GM21723 (cell line): ENCODE data around the gene ANKRD34A.

ENCODE experiments used
- ATAC-seq: cut with Tn5 transposase; IDR thresholded peaks from one replicate; pipeline ENCODE4 v1.9.1; 2021; ENCODE audit warnings: mild to moderate bottlenecking, moderate library complexity; ENCODE audit not compliant: unreplicated experiment

Gene ANKRD34A

GRCh38 chr1:145964328-145965118 lies at the start of gene ANKRD34A, which contains the start of gene POLR3GL:
Gene ANKRD34A (minus strand): TSS chr1:145964575. CDS start chr1:145961759, 2,816 bp downstream.
Gene POLR3GL (plus strand): TSS chr1:145964690. CDS start chr1:145974866, 10,176 bp downstream.
- peak; percentile 88 for ATAC-seq

- ATAC-seq: no peak
These were observed 49.2 kb upstream of the ANKRD34A start for GRCh38 chr1:146013559-146013922.

GRCh38 chr1:146012703-146013558 lies 48.6 kb upstream of the ANKRD34A start:
- no peak for ATAC-seq

DNA sequence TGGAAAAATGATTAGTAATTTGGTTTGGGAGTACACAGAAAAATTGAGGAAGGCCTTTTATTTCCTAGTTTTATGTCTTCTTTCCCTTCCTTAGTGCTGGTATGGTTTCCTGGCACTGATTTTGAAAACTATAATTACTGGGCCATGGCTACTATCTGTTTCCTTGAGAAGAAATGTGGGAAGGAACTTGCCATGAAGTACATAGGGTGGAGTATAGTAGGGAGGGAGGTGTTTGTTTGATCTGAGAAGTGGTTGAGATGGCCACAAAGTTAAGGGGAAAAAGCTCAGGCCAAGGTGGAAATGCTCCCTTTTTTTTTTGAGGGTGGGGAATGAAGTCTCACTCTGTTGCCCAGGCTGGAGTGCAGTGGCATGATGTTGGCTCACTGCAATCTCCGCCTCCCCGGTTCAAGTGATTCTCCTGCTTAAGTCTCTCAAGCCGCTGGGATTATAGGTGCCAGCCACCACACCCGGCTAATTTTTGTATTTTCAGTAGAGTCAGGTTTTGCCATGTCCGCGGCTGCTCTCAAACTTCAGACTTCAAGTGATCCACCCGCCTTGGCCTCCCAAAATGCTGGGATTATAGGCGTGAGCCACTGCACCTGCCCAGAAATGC lies 45.9 kb upstream of the ANKRD34A start:
- no peak for ATAC-seq

DNA sequence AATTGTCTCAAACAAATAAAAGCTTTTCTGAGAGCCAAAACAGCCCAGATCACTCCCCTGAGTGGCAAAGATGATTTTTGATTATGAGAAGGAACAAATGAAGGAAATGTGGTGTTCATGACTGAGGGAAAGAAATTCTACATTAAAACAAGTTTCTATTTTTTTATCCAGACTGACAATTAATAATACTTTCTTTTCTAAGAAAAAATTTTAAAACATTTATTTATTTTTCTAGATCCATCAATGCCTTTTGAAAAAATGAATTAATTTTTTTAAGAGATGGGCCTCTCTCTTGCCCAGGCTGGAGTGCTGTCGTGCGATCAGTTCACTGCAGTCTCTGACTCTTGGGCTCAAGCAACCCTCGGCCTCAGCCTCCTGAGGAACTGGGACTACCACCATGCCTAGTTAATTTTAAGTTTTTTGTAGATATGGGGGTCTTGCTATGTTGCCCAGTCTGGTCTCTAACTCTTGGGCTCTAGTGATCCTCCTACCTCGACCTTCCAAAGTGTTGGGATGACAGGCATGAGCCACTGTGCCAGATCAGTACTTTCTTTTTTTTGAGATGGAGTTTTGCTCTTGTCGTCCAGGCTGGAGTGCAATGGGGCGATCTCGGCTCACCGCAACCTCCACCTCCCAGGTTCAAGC lies 43.2 kb upstream of the ANKRD34A start:
- no peak for ATAC-seq

- ATAC-seq: no peak
These were observed 37.3 kb upstream of the ANKRD34A start for GRCh38 chr1:146001709-146002108.

DNA sequence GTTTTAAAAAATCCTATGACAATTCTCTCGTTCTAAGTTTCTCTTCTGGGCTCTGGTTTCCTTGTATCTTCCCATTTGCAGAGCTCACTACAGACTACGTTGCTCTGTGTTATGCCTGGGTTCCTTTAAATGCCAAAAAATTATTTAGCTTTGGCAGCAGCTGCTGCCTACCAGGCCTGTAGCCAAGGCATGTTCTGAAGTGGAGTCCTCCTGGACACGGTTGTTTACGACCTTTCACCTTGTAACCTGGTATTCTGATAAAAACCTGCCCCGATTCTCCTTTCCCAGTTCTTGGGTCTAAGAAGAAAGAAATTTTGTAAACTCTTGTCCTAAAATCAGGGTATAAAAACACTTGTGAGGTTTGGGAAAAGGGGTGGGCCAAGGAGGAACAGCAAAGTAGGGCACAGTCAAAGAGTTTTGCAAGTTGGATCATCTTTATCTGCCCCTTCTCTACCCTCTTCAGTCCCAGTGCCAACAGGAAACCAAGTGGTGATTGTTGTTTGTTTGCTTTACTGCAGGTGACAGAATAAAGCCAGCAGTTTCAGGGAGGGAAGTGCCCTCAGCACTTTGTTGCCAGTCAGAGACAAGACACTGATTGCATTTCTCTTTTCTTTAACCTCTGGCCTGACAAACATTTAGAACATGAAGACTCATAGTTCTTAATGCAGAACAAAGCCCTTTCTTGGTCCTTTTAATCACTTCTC lies 35.1 kb upstream of the ANKRD34A start:
- ATAC-seq: no peak

DNA sequence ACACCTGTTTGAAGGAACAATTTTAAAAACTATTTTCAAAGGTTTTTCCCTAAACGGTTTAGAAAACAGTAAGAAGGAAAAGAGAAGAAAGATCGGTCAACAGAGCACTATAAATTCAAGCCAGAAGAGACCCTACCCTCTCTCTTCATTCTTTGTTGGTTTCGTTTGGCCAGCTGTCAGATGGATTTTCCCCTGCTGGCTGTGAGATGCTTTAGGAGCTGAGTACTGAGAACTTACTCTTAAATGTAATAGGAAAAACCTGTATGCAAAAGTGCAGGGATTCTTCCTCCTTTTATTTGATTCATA lies 33.3 kb upstream of the ANKRD34A start:
- no peak for ATAC-seq

DNA sequence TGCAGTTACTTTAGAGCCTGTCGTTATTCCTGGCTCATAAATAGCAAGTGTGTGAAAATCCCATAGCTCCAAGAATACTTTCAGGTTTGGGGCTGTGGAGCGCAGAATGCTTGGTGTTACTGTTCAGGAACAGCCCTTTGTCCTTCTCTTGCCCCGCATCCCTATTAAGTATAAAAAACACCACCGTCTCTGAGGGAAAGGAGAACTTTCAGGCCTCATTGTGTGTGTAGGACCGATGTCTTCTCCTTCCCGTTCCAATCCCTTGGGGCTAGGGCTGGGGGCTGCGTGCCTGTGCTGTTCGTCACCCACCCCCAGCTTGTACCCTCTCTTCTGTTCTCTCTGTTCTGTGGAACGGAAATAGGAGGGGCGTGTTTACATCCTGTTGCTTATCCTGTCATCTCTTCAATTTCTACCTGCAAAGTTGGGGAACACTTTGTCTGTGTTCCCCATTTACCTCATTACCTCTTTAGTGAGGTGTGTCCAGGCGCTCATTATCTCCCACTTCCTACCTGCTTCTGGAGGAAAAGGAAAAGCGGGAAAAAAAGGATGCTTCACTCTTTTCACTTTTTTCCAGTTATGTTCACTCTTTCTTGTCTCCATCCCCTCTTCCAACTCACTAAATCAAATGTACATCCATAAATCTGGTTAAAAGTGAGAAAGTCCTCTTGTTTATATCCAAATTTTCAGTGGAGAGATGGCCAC lies 32.8 kb upstream of the ANKRD34A start:
- peak; percentile 32 for ATAC-seq

DNA sequence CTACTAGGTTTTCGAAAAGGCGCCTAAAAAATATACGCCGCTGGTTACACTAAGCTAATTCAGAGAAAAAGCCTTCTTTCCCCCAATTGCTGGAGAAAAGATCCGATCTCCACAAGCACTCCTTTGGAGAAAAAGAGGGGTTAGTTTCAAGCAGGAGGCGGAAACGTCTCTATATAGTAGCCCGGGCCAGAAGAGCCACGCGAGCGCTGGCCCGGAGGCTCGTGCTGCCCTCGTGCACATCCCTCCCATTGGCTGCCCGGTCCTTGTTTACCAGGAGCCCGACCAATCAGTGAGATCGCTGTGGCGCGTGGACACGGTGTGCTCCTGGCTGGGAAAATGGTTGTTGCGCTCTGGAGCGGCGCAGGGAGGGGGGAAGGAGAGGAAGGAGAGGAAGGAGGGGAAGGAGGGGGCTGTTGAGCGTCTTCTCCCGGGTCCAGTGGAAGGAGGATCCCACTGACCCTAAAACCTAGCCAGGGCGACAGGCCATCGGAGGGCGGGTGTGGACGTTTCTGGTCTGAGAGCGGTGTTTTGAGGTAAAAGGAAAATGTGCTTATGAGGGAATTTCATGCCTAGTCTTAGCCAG lies 32.1 kb upstream of the ANKRD34A start, which contains the start of gene TXNIP:
Gene TXNIP (minus strand): TSS at position 147 of the 583 bp plus-strand sequence. CDS start 313 bp downstream, outside the sequence.
- ATAC-seq: peak; percentile 87

GRCh38 chr1:145995964-145996432 lies 31.6 kb upstream of the ANKRD34A start:
- ATAC-seq: no peak

DNA sequence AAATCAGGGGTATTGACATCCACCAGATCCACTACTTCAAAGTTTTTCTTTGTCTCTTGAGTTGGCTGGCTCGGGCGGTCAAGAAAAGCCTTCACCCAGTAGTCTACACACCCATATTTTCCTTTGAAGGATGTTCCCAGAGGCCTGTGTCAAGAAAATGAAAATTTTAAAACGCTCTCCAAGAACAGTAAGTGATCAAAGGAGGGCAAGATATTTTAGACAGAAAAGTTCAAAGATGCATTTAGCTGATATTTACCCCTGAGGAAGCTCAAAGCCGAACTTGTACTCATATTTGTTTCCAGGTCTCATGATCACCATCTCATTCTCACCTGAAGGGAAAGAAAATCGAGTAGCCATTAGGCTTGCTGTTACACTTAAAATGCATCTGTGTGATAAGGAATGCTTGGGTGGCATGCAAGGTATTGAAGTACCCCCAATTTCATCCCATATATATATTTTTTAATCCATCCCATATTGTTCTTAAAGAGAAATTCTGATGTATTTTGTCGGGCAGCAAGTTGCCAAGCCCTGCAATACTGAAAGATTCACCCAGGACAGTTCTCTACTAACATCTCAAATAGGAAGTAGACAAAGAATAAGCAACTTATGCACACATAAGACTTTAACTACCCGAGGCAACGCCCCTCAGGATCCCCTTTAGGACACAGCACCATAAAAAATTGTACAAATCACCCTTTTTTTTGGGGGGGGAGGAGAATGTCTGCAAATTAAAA lies 30.9 kb upstream of the ANKRD34A start:
- no peak for ATAC-seq

DNA sequence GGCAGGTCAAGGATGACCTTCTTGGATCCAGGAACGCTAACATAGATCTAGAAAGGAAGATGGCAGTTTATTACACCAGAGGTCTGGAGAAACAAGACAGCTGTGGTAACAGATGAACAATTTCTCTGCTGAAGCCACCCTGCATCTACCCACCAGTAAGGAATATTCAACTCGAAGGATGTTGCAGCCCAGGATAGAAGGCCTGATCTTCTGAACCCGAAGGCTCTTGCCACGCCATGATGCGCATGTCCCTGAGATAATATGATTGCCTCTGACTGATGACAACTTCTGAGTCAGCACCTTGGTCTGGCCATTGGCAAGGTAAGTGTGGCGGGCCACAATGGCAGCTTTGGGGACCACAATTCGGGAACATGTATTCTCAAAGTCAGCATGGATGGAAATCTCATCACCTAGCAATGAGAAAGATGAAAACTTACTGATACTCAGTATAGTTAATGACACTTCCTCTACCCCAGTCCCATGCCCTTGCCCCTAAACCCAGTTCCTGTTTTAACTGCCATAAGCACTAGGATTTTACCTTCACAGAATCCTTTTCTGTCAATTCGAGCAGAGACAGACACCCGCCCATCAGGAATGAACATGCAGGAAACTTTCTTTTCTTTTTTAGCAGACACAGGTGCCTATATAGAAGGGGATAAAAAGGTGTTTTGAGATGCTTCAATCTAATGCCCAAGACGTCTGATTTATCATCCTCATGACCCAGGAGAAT lies 30.2 kb upstream of the ANKRD34A start:
- ATAC-seq: no peak

DNA sequence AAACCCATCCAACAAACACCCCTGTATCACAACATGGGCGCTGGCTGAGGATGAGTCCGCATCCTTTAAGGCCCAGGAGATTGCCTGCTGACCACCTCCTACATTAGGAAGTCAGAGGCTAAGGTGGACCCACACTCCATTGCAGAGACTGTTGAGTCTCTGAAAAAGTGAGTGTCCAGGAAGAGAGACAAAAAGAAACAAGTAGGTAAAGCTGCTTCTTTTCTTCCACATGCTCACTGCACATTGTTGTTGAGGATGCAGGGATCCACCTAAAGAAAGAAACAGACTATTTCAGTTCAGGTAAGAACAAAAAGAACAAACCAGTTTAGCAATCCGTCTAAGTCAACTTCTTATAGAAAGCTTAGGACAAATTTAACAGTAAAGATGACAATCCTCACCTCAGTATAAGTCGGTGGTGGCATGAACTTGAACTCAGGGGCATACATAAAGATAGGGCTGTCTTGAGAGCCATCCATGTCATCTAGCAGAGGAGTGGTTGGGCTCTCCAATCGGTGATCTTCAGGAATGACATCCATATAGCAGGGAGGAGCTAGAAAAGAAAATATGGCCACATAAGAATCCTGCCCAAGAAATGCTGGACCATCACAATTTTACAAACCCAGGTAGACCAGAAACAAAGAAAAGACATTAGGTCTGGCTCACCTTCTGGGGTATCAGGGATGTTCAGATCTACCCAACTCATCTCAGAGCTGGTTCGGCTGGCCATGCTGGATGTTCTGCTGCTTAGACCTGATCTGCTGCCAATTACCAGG lies 29.4 kb upstream of the ANKRD34A start:
- no peak for ATAC-seq

DNA sequence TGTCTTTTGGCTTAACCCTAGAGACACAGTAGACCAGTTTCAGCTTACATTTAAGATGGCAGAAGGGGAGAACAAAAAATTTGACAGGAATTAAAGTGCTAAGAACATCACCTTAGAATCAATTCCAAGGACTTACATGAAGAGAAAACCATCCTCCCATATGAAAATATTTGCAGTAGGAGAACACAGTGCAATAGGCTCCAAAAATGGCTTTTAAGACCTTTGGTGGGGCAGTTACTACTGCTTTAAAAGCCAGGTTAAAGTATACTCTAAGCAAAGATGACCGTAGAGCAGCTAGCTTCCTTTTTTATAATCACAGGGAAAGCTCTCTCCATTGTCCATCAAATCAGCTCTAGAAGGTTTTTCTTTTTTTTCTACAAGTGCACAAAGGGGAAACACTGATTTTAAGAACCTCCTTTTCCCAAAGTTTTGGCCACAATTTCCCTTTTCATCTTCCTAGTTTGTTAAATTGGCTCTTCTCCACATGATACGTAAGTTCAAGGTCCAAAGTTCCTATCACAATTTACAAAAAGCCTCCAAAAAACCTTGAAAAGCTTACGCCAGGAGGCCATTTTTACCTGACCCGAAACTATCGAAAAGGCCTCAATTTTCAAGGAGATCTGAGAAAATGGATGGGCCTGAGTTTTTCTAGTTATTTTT lies 28.7 kb upstream of the ANKRD34A start:
- ATAC-seq: no peak

- no peak for ATAC-seq
These were observed 28.1 kb upstream of the ANKRD34A start for GRCh38 chr1:145992502-145992936.
